Effector memory CD4-positive, alpha-beta T cell (primary cell): Measurements from ENCODE around the gene CAD.
A peak's percentile ranks its signal among the peaks of the same experiment; 100 is the strongest.

Experiments
- DNase-seq, 3 donors: peaks; one replicate each; pipeline ENCODE4 v3.0.0-alpha.2; 2020
- H3K27ac ChIP-seq: 2 replicates; pipeline ENCODE4 v1.7.0; 2013; ENCODE audit warnings: mild to moderate bottlenecking, low read length, moderate library complexity; ENCODE audit not compliant: insufficient read depth, poor library complexity, severe bottlenecking
- H3K27me3 ChIP-seq: replicated peaks from 2 replicates; pipeline ENCODE4 v1.7.0; 2013; ENCODE audit warnings: mild to moderate bottlenecking, low read length; ENCODE audit not compliant: insufficient read depth, control insufficient read depth, poor library complexity, severe bottlenecking
- H3K36me3 ChIP-seq: 2 replicates; pipeline ENCODE4 v1.7.0; 2013; ENCODE audit warnings: mild to moderate bottlenecking, low read length, moderate library complexity; ENCODE audit not compliant: control insufficient read depth, insufficient read depth
- H3K4me1 ChIP-seq: 2 replicates; pipeline ENCODE4 v1.7.0; 2013; ENCODE audit warnings: low read length, mild to moderate bottlenecking; ENCODE audit not compliant: control insufficient read depth, insufficient read depth, poor library complexity, severe bottlenecking
- H3K4me3 ChIP-seq: 2 replicates; pipeline ENCODE4 v1.7.0; 2013; ENCODE audit warnings: low read length, low read depth, mild to moderate bottlenecking; ENCODE audit not compliant: insufficient read depth, poor library complexity, severe bottlenecking
- H3K9me3 ChIP-seq: 2 replicates; pipeline ENCODE4 v1.7.0; 2013; ENCODE audit warnings: mild to moderate bottlenecking, low read length, moderate library complexity; ENCODE audit not compliant: control insufficient read depth

The CAD gene

GRCh38 chr2:27240406-27240805, 23.2 kb downstream of the CAD start:
- H3K27ac ChIP-seq: no peak overlapping the region
- H3K4me1 ChIP-seq: no peaks in the 10 kb centered on the region
- peaks cover 75% of the 10 kb centered on the region for H3K36me3 ChIP-seq
- no peak overlapping the region for H3K4me3 ChIP-seq
- no peaks in the 10 kb centered on the region for H3K9me3 ChIP-seq
- DNase-seq: no peak
- no peaks in the 10 kb centered on the region for H3K27me3 ChIP-seq

- H3K4me3 ChIP-seq: no peak overlapping the region
- no peak overlapping the region for H3K27ac ChIP-seq
- no peak for DNase-seq
- no peaks in the 10 kb centered on the region for H3K9me3 ChIP-seq
- no peaks in the 10 kb centered on the region for H3K27me3 ChIP-seq
- H3K36me3 ChIP-seq: peaks cover 63% of the 10 kb centered on the region
- H3K4me1 ChIP-seq: no peaks in the 10 kb centered on the region
These were observed 24.8 kb downstream of the CAD start for GRCh38 chr2:27241761-27242613.

GRCh38 chr2:27242614-27242951, 25.4 kb downstream of the CAD start:
- no peak for DNase-seq
- H3K9me3 ChIP-seq: no peaks in the 10 kb centered on the region
- H3K36me3 ChIP-seq: peaks cover 59% of the 10 kb centered on the region
- no peak overlapping the region for H3K27ac ChIP-seq
- H3K4me3 ChIP-seq: no peak overlapping the region
- no peaks in the 10 kb centered on the region for H3K4me1 ChIP-seq
- no peaks in the 10 kb centered on the region for H3K27me3 ChIP-seq

GRCh38 chr2:27243391-27244130, 26.4 kb downstream of the CAD start:
- Histone ChIP-seq H3K27ac (no peak overlapping the region), H3K4me3 (no peak overlapping the region), H3K9me3 (no peaks in the 10 kb centered on the region), H3K4me1 (no peaks in the 10 kb centered on the region), H3K27me3 (no peaks in the 10 kb centered on the region), H3K36me3 (peaks cover 49% of the 10 kb centered on the region)
- no peak for DNase-seq

GRCh38 chr2:27245116-27245515, 27.9 kb downstream of the CAD start:
- H3K27me3 ChIP-seq: no peaks in the 10 kb centered on the region
- no peak overlapping the region for H3K27ac ChIP-seq
- H3K4me3 ChIP-seq: no peak overlapping the region
- H3K36me3 ChIP-seq: peaks cover 36% of the 10 kb centered on the region
- no peak for DNase-seq
- no peaks in the 10 kb centered on the region for H3K4me1 ChIP-seq
- no peaks in the 10 kb centered on the region for H3K9me3 ChIP-seq

GRCh38 chr2:27245626-27246025, 28.5 kb downstream of the CAD start:
- DNase-seq: no peak
- no peak overlapping the region for H3K4me3 ChIP-seq
- H3K27me3 ChIP-seq: peaks cover 2% of the 10 kb centered on the region
- H3K27ac ChIP-seq: no peak overlapping the region
- peaks cover 31% of the 10 kb centered on the region for H3K36me3 ChIP-seq
- no peaks in the 10 kb centered on the region for H3K4me1 ChIP-seq
- no peaks in the 10 kb centered on the region for H3K9me3 ChIP-seq

- Histone ChIP-seq H3K4me1 (no peaks in the 10 kb centered on the region), H3K27ac (no peak overlapping the region), H3K27me3 (peaks cover 9% of the 10 kb centered on the region), H3K4me3 (no peak overlapping the region), H3K36me3 (peaks cover 12% of the 10 kb centered on the region), H3K9me3 (no peaks in the 10 kb centered on the region)
- no peak for DNase-seq
These were observed 30.7 kb downstream of the CAD start for GRCh38 chr2:27247893-27248292.

GRCh38 chr2:27249159-27249890, 32.2 kb downstream of the CAD start:
- H3K4me1 ChIP-seq: no peaks in the 10 kb centered on the region
- no peaks in the 10 kb centered on the region for H3K36me3 ChIP-seq
- no peak overlapping the region for H3K27ac ChIP-seq
- no peaks in the 10 kb centered on the region for H3K9me3 ChIP-seq
- peaks cover 9% of the 10 kb centered on the region for H3K27me3 ChIP-seq
- no peak overlapping the region for H3K4me3 ChIP-seq
- DNase-seq: no peak

- Histone ChIP-seq H3K27ac (no peak overlapping the region), H3K4me3 (no peak overlapping the region), H3K4me1 (no peaks in the 10 kb centered on the region), H3K27me3 (peaks cover 9% of the 10 kb centered on the region), H3K36me3 (no peaks in the 10 kb centered on the region), H3K9me3 (no peaks in the 10 kb centered on the region)
- DNase-seq: peak in 1 of 3 donors; percentile 8
These were observed 32.9 kb downstream of the CAD start for GRCh38 chr2:27249891-27250651.
